Measurements from ENCODE around the gene DCDC2C. TPM values are rescaled to one million over a fixed set of nuclear protein-coding genes. Genes with fewer than 3 reads are reported as not detected.

Gene DCDC2C
- total and polyA plus RNA-seq, 2 of the 4 experiments (the other 2 are of a cell fraction): not detected

DNA sequence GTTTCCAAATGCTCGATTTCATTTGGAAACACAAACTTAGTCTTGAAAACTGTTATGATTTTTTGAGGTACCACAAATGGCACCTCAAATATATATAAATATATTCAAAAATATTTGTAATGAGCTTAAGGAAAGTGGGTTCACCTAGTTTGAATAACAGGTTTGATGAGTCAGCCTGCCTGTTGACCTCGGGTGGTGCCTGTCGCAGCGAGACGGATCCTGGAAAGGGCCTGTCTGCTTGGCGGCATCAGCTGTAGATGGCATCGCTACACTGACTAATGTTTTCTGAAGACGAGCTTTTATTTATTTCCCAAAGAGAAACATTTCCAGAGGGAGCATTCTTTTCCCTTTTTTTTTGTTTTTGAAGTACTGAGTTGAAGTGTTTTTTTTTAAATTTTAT is 38.5 kb upstream of the DCDC2C start:
- no peak overlapping the region for H4K5ac ChIP-seq (ENCODE audit: low read depth, low read length)
- no peaks in the 10 kb centered on the region for H3K36me3 ChIP-seq (ENCODE audit: control insufficient read depth, insufficient read depth, low read length)
- H2BK15ac ChIP-seq (ENCODE audit: low read depth, low read length): no peak overlapping the region
- H3K4me3 ChIP-seq (ENCODE audit: insufficient read depth, low read depth, low read length): no peak overlapping the region
- no peak overlapping the region for H4K8ac ChIP-seq (ENCODE audit: low read depth in 2 of 2, low read length in 2 of 2)
- in situ Hi-C loops (cut with MboI; ENCODE audit: low sequenced_read_pairs) (loop anchor here (25.0 kb wide), 1 partner anchor 1803 kb away; no protein-coding TSS in a partner anchor), intact Hi-C loops (cut with micrococcal nuclease) (no loop called here), dilution Hi-C loops (cut with HindIII; ENCODE audit: low sequenced_read_pairs, unreplicated experiment) (no loop called here)
- no peak overlapping the region for H3K14ac ChIP-seq (replicated peaks; ENCODE audit: low read depth, low read length)
- no peaks in the 10 kb centered on the region for H3K9me3 ChIP-seq (ENCODE audit: control insufficient read depth, insufficient read depth, low read length)
- H3K56ac ChIP-seq (ENCODE audit: extremely low read depth, insufficient read depth, low read length): no peak overlapping the region
- no TSS peak for BruUV-seq (replicated peaks)
- H3K9me1 ChIP-seq (ENCODE audit: insufficient read depth, low read length): no peaks in the 10 kb centered on the region
- no peak overlapping the region for H2BK5ac ChIP-seq (ENCODE audit: low read depth, low read length, poor library complexity, severe bottlenecking)
- TF ChIP-seq MAZ (IDR thresholded peaks at IDR 0.05; ENCODE audit: borderline replicate concordance, low read depth, low read length) (no peak), CTCF (conservative IDR thresholded peaks at IDR 0.05; ENCODE audit: low read depth, low read length) (no peak), RFX5 (IDR thresholded peaks at IDR 0.05; ENCODE audit: low read depth, low read length) (no peak), SMC3 (IDR thresholded peaks at IDR 0.05; ENCODE audit: low read depth, low read length) (no peak), CEBPB (IDR thresholded peaks at IDR 0.05; ENCODE audit: low read depth, low read length) (no peak), POLR2A (IDR thresholded peaks at IDR 0.05; ENCODE audit: low read depth, low read length) (no peak), NFE2L2 (IDR thresholded peaks at IDR 0.05; ENCODE audit: low read depth, low read length) (no peak), CHD1 (IDR thresholded peaks at IDR 0.05; ENCODE audit: low read depth, low read length) (no peak)
- no peak overlapping the region for H3K9ac ChIP-seq (ENCODE audit: low read depth, low read length)
- WGBS, 2 experiments (ENCODE audit: extremely low coverage in 2 of 2, insufficient read length in 1 of 2): 100% methylated on average over 3 of the region's 8 CpGs; no CpG with 5 or more reads in 1 of the 2 experiments
- H3K4ac ChIP-seq (ENCODE audit: low read depth, low read length): no peak overlapping the region
- no peak for ATAC-seq (ENCODE audit: low read depth)
- no peak overlapping the region for H3K27ac ChIP-seq (ENCODE audit: insufficient read depth, low read length)
- H3K23ac ChIP-seq (ENCODE audit: low read depth, low read length): no peak overlapping the region
- POLR2A ChIA-PET (ENCODE audit: unreplicated experiment): no interaction called here
- H2AFZ ChIP-seq (replicated peaks; ENCODE audit: low read length, poor library complexity): no peak overlapping the region
- no peaks in the 10 kb centered on the region for H4K20me1 ChIP-seq (ENCODE audit: insufficient read depth, low read length)
- H2AK9ac ChIP-seq (replicated peaks; ENCODE audit: low read depth, low read length, poor library complexity): no peak overlapping the region
- H2BK20ac ChIP-seq (ENCODE audit: low read depth, low read length): no peak overlapping the region
- H3K4me2 ChIP-seq (ENCODE audit: low read depth, low read length): no peak overlapping the region
- no peak overlapping the region for H2BK120ac ChIP-seq (ENCODE audit: low read depth, low read length)
- no peaks in the 10 kb centered on the region; the same call in 1 of the 2 replicates for H3K27me3 ChIP-seq (ENCODE audit: control insufficient read depth, insufficient read depth, low read length)
- H3K79me1 ChIP-seq (ENCODE audit: low read depth in 1 of 2, low read length in 2 of 2): no peaks in the 10 kb centered on the region
- peaks cover 4% of the 10 kb centered on the region; the same call in 1 of the 2 replicates for H3K4me1 ChIP-seq (ENCODE audit: control insufficient read depth, insufficient read depth, low read length)
- CTCF ChIA-PET: no interaction called here
- H4K91ac ChIP-seq (ENCODE audit: insufficient read depth, low read depth, low read length): no peak overlapping the region
- no peak for DNase-seq
- no peak overlapping the region for H3K18ac ChIP-seq (ENCODE audit: low read depth, low read length)
- H2AK5ac ChIP-seq (ENCODE audit: low read depth, low read length): no peak overlapping the region
